OCI-LY1 (cell line): ENCODE data around the gene ELAVL4.

Experiments
- CTCF ChIP-seq: fragments of 200-600 bp; sonication (generic), shearing (Covaris generic); IDR thresholded peaks from 2 replicates; pipeline ENCODE4 v1.5.1; 2017; ENCODE audit warnings: mild to moderate bottlenecking, antibody characterized with exemption, low read length, moderate library complexity, mixed read lengths
- EZH2 ChIP-seq: fragments of 200-600 bp; sonication (generic), shearing (Covaris generic); IDR thresholded peaks from 2 replicates; pipeline ENCODE4 v1.8.0; 2017; ENCODE audit warnings: borderline replicate concordance, mixed run types, mild to moderate bottlenecking, antibody characterized with exemption, low read length, moderate library complexity, mixed read lengths

- TF ChIP-seq CTCF (no peak), EZH2 (no peak)
Measured at GRCh38 chr1:50157306-50157941, 48.7 kb downstream of the ELAVL4 start.
